Pancreas (tissue), 10 donors: ENCODE results near the gene LINGO1. TPM values are rescaled to one million over a fixed set of nuclear protein-coding genes. Genes with fewer than 3 reads are reported as not detected.

Source experiments
- ATAC-seq, 4 donors: fragments of 200-7000 bp; cut with Tn5 transposase; one replicate each; pipeline versions ENCODE4 v1.8.0 to v1.9.1; 2020; ENCODE audit warnings: mild to moderate bottlenecking in 4 of 4, moderate library complexity in 4 of 4
- DNase-seq, 6 donors: peaks; one replicate each; pipeline ENCODE4 v3.0.0-alpha.2; 2020
- FAIRE-seq: peaks from 2 replicates; lab custom pipeline; 2012; peaks lifted over from hg19 to GRCh38; lab: Jason Lieb, UNC
- H3K27ac ChIP-seq, 4 donors: fragments of 200-600 bp; sonication (generic); 1 replicate in 3 of 4; 2 replicates in 1 of 4; pipeline versions ENCODE4 v1.5.0 to v1.8.0; 2020
- H3K27me3 ChIP-seq, 4 donors: fragments of 200-600 bp; one replicate each; pipeline ENCODE4 v1.8.0; 2021
- H3K36me3 ChIP-seq, 3 donors: fragments of 200-600 bp; sonication (generic) in 1 of 3; one replicate each; pipeline versions ENCODE4 v1.5.0 to v1.8.0; 2020 to 2021
- H3K4me1 ChIP-seq, 3 donors: fragments of 200-600 bp; one replicate each; pipeline ENCODE4 v1.8.0; 2021
- H3K4me3 ChIP-seq, 4 donors: fragments of 200-600 bp; sonication (generic) in 2 of 4; one replicate each; pipeline versions ENCODE4 v1.5.0 to v1.8.0; 2020 to 2021
- H3K9me3 ChIP-seq, 4 donors: fragments of 200-600 bp; one replicate each; pipeline ENCODE4 v1.8.0; 2021
- CTCF ChIP-seq, 4 donors: fragments of 200-600 bp; sonication (generic) in 3 of 4; IDR thresholded peaks; one replicate each; pipeline versions ENCODE4 v1.5.0 to v1.8.0; 2021; ENCODE audit warnings: antibody characterized with exemption in 4 of 4
- WGBS, 2 donors: extraction: QIAGEN DNeasy Blood & Tissue Kit; methylation state at CpG; one replicate each; pipeline ENCODE4 v1.1.7; 2013; 5-methylcytosine and 5-hydroxymethylcytosine counted together
- intact Hi-C, 3 donors: fragments of 100-400 bp; cut with DNase I; formaldehyde crosslinking; loops; one replicate each; pipeline versions ENCODE4 v1.11.1 to v1.14.2; 2022
- polyA plus RNA-seq, 2 donors: library from polyadenylated mRNA; stranded (reverse); fragments of 200-250 nt; gene quantifications; one replicate each; pipeline ENCODE4 v1.2.3, GENCODE V29; 2013
- total RNA-seq, 6 donors: library from RNA; stranded (reverse); fragmentation: NEBNext Ultra II Directional in 4 of 6; extraction: Animal tissue kit (Norgen Biotek cat#: 25700) in 4 of 6; gene quantifications; one replicate each; pipeline versions ENCODE4 v1.2.1 to v1.2.4, GENCODE V29; 2021 to 2023
- donor health status: healthy with polysubstance abuse.
- donor health status: DM: no; HTN: no; CAD: no; lungs with moderate emphysema.
- donor health status: DM: no; HTN: no; CAD: no.
- donor health status: control.
- donor health status: control.
- donor health status: Bipolar disorder and iron deficiency.
- donor health status: DM: yes; HTN: yes; CAD: no.
- donor health status: DM: no; HTN: no; CAD: no.
- donor health status: DM: no; HTN: no; CAD: no.
- donor health status: DM: yes; HTN: yes; CAD: no.

Gene LINGO1
- total and polyA plus RNA-seq, 8 donors = 0.80 to 3.0 (median 1.7) TPM

DNA sequence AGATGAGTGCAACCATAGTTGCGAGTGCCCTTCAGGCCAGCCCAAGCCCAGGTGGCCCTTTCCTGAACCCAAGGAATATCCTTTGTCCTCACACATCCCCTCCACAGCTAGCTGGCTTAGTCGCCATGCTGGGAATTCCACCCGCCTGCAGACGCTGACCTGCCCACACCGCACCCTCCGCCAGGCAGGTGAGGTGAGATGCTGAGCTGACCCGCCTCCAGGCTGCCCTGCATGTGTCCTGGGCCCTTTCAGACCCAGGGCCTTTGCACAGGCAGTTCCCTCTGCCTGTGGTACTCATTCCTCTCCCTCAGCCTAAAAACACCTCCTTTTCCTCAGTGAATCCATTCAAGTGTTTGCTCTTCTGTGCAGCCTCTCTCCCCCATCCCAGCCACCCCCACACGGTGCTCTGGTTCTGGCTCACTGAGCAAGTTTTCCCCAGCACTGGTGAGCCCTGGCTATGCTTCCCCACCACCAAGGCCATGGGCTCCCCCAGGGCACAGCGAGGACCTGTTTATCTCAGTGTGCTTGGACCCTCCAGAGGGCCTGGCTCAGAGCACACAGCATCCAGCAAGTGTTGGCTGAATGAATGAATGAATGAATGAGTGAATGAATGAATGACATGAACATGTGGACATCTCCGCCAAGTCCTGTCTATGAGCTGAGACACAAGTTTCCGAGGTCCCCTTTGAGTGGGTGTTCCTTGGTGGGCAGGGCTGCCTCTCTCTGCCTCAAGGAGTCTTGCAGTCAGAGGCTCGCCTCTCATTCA lies 33.0 kb upstream of the LINGO1 start:
- H3K9me3 ChIP-seq = no peaks in the 10 kb centered on the region
- no peaks in the 10 kb centered on the region for H3K27me3 ChIP-seq
- intact Hi-C loops = loop anchor here in 1 of 3 donors (10.0 kb wide), 1 partner anchor 149 kb away; no protein-coding TSS in a partner anchor
- H3K4me3 ChIP-seq = no peak overlapping the region
- WGBS, 2 donors = 87 to 89% methylated on average over 12 of the region's 12 CpGs
- no peak for TF ChIP-seq CTCF (IDR thresholded peaks at IDR 0.05)
- no peaks in the 10 kb centered on the region for H3K4me1 ChIP-seq
- H3K36me3 ChIP-seq = no peaks in the 10 kb centered on the region
- DNase-seq (peak in 1 of 6 donors; percentile 34), FAIRE-seq (no peak), ATAC-seq (no peak)
- H3K27ac ChIP-seq = no peak overlapping the region

GRCh38 chr15:77664428-77664827 lies 31.7 kb upstream of the LINGO1 start:
- WGBS, 2 donors = 86 to 89% methylated on average over 5 of the region's 5 CpGs
- no peak for DNase-seq
- no peaks in the 10 kb centered on the region for H3K9me3 ChIP-seq
- no peaks in the 10 kb centered on the region for H3K27me3 ChIP-seq
- H3K36me3 ChIP-seq = no peaks in the 10 kb centered on the region
- no peak for TF ChIP-seq CTCF (IDR thresholded peaks at IDR 0.05)
- intact Hi-C loops = loop anchor here in 1 of 3 donors (10.0 kb wide), 1 partner anchor 150 kb away; no protein-coding TSS in a partner anchor
- ATAC-seq = no peak
- no peak for FAIRE-seq
- H3K4me3 ChIP-seq = no peak overlapping the region
- no peaks in the 10 kb centered on the region for H3K4me1 ChIP-seq
- H3K27ac ChIP-seq = no peak overlapping the region

- intact Hi-C loops = loop anchor here in 1 of 3 donors (10.0 kb wide), 1 partner anchor 152 kb away; no protein-coding TSS in a partner anchor
- WGBS, 2 donors = 56 to 61% methylated on average over 5 of the region's 5 CpGs
- no peak for FAIRE-seq
- no peaks in the 10 kb centered on the region for H3K9me3 ChIP-seq
- no peak for TF ChIP-seq CTCF (IDR thresholded peaks at IDR 0.05)
- H3K4me1 ChIP-seq = no peaks in the 10 kb centered on the region
- no peak for ATAC-seq
- no peaks in the 10 kb centered on the region for H3K27me3 ChIP-seq
- H3K27ac ChIP-seq = no peak overlapping the region
- H3K4me3 ChIP-seq = no peak overlapping the region
- peak in 1 of 6 donors; percentile 30 for DNase-seq
- no peaks in the 10 kb centered on the region for H3K36me3 ChIP-seq
Observed at GRCh38 chr15:77663256-77663655, 30.5 kb upstream of the LINGO1 start.

GRCh38 chr15:77659350-77660321 lies 26.9 kb upstream of the LINGO1 start:
- Histone ChIP-seq H3K4me3 (no peak overlapping the region), H3K27me3 (no peaks in the 10 kb centered on the region), H3K27ac (no peak overlapping the region), H3K9me3 (no peaks in the 10 kb centered on the region), H3K4me1 (no peaks in the 10 kb centered on the region), H3K36me3 (no peaks in the 10 kb centered on the region)
- TF ChIP-seq CTCF (IDR thresholded peaks at IDR 0.05) = peak in 2 of 4 donors; percentile 24 to 28
- DNase-seq (peak in 5 of 6 donors; percentile 69 to 79 (median 77)), FAIRE-seq (no peak), ATAC-seq (peak; percentile 77 to 95 (median 86))
- intact Hi-C loops = loop anchor here in 1 of 3 donors (10.0 kb wide), 1 partner anchor 155 kb away; no protein-coding TSS in a partner anchor
- 50 to 57% methylated on average over 12 of the region's 12 CpGs for WGBS, 2 donors
